ENCODE measurements around the gene SLC27A2. TPM values are rescaled to one million over a fixed set of nuclear protein-coding genes. Genes with fewer than 3 reads are reported as not detected.

SLC27A2 gene
- total RNA-seq, 1 donor from 2014 or later = 2.1 TPM

DNA sequence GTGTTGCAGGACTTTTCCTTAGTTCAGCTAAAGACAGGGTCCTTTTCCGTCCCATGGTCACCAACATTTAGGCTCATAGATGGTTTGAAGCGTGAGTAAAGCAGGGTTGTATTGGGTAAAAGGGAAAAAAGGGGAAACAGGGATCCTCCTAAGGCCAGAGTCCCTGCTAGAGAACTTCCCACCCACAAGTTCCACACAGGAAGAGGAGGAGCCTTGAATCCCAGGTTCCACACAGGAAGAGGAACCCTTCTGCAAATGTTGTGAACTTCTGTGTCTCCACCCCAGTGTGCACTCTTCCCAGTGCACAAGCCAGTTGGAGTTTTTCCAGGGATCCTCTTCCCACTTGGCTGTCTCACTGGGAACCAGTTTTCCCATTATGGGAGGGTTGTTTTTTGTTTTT, 35.4 kb upstream of the SLC27A2 start:
- DNase-seq (ENCODE audit: low spot score) = no peak
- Histone ChIP-seq H3K36me3 (no peaks in the 10 kb centered on the region), H3K4me2 (no peak overlapping the region), H4K20me1 (ENCODE audit: low read depth) (no peaks in the 10 kb centered on the region), H3K4me1 (no peaks in the 10 kb centered on the region), H3K27me3 (no peaks in the 10 kb centered on the region), H3K27ac (no peak overlapping the region), H3F3A (ENCODE audit: low read depth) (no peaks in the 10 kb centered on the region), H2AFZ (replicated peaks) (peak overlapping the region; percentile 32), H3K4me3 (no peak overlapping the region), H3K9ac (no peak overlapping the region), H3K9me3 (ENCODE audit: low read depth) (no peaks in the 10 kb centered on the region), H3K79me2 (ENCODE audit: low read depth) (no peaks in the 10 kb centered on the region)
- TF ChIP-seq EZH2 (IDR thresholded peaks at IDR 0.05) = no peak
- TF ChIP-seq EZH2phosphoT487 (IDR thresholded peaks at IDR 0.05) = no peak
- TF ChIP-seq, protein P1, sequence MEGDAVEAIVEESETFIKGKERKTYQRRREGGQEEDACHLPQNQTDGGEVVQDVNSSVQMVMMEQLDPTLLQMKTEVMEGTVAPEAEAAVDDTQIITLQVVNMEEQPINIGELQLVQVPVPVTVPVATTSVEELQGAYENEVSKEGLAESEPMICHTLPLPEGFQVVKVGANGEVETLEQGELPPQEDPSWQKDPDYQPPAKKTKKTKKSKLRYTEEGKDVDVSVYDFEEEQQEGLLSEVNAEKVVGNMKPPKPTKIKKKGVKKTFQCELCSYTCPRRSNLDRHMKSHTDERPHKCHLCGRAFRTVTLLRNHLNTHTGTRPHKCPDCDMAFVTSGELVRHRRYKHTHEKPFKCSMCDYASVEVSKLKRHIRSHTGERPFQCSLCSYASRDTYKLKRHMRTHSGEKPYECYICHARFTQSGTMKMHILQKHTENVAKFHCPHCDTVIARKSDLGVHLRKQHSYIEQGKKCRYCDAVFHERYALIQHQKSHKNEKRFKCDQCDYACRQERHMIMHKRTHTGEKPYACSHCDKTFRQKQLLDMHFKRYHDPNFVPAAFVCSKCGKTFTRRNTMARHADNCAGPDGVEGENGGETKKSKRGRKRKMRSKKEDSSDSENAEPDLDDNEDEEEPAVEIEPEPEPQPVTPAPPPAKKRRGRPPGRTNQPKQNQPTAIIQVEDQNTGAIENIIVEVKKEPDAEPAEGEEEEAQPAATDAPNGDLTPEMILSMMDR (IDR thresholded peaks at IDR 0.05) = no peak
- Mint-ChIP-seq H3K27ac (peak overlapping the region; percentile 82), H3K9me3 (no peaks in the 10 kb centered on the region), H3K4me3 (no peak overlapping the region), H3K4me1 (no peaks in the 10 kb centered on the region), H3K36me3 (no peaks in the 10 kb centered on the region), H3K27me3 (ENCODE audit: insufficient read depth, low read depth) (no peaks in the 10 kb centered on the region)

DNA sequence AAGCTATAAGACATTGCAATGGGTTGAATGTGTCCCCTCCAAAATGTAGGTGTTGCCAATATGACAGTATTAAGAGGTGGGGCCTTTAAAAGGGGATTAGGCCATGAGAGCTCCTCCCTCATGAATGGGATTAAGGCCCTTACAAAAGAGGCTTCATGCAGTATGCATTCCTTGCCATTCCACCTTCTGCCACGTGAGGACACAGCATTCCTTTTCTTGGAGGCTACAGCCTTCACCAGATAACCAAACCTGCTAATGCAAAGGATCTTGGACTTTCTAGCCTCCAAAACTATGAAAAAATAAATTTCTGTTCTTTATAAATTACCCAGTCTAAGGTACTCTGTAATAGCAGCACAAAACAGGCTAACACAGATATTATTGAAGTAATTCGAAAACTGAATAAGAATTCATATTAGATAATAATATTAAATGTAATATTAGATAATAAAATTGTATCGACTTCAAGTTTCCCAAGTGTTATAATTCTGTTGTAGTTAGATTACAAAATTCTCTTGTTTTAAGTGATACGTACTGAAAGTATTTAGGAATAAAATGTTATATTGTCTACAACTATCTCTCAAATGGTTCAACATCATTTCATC, 33.5 kb upstream of the SLC27A2 start:
- Histone ChIP-seq H3K4me1 (no peaks in the 10 kb centered on the region), H3K4me2 (no peak overlapping the region), H2AFZ (replicated peaks) (no peak overlapping the region), H3K79me2 (ENCODE audit: low read depth) (no peaks in the 10 kb centered on the region), H3K9ac (no peak overlapping the region), H3K27ac (no peak overlapping the region), H3K9me3 (ENCODE audit: low read depth) (no peaks in the 10 kb centered on the region), H3K36me3 (no peaks in the 10 kb centered on the region), H3K27me3 (no peaks in the 10 kb centered on the region), H3K4me3 (no peak overlapping the region), H4K20me1 (ENCODE audit: low read depth) (no peaks in the 10 kb centered on the region), H3F3A (ENCODE audit: low read depth) (no peaks in the 10 kb centered on the region)
- peak; percentile 88 for DNase-seq (ENCODE audit: low spot score)
- Mint-ChIP-seq H3K36me3 (no peaks in the 10 kb centered on the region), H3K4me1 (no peaks in the 10 kb centered on the region), H3K9me3 (no peaks in the 10 kb centered on the region), H3K27me3 (ENCODE audit: insufficient read depth, low read depth) (no peaks in the 10 kb centered on the region), H3K27ac (no peak overlapping the region), H3K4me3 (no peak overlapping the region)
- no peak for TF ChIP-seq EZH2phosphoT487 (IDR thresholded peaks at IDR 0.05)
- TF ChIP-seq, protein P1 (IDR thresholded peaks at IDR 0.05) = peak; percentile 62

DNA sequence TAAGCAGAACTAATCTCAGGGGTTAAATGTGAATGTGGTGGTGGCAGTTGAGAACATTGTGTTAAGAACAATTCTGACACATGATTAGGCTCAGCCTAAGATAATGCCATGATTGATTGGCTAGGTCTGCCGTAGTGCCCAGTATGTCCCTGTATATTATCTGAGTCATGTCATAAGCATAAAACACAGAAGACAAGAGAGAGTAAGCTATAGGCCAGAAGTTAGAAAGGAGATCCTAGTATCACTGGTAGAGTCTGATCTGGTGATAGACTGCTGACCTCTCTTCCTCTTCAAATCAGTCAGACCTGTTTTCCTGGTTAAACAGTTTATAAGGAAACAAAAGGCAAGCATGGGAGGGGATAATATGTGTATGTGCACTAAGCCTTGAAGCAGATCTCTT, 32.9 kb upstream of the SLC27A2 start:
- H3K36me3 ChIP-seq = no peaks in the 10 kb centered on the region
- no peaks in the 10 kb centered on the region for H3K4me1 Mint-ChIP-seq
- TF ChIP-seq EZH2 (IDR thresholded peaks at IDR 0.05) (no peak), EZH2phosphoT487 (IDR thresholded peaks at IDR 0.05) (no peak)
- TF ChIP-seq, protein P1 (IDR thresholded peaks at IDR 0.05) = no peak
- no peaks in the 10 kb centered on the region for H3K9me3 ChIP-seq (ENCODE audit: low read depth)
- H3K4me2 ChIP-seq = no peak overlapping the region
- H3K27me3 ChIP-seq = no peaks in the 10 kb centered on the region
- no peak overlapping the region for H2AFZ ChIP-seq (replicated peaks)
- H4K20me1 ChIP-seq (ENCODE audit: low read depth) = no peaks in the 10 kb centered on the region
- H3K4me3 Mint-ChIP-seq = no peak overlapping the region
- no peak overlapping the region for H3K27ac ChIP-seq
- no peaks in the 10 kb centered on the region for H3K9me3 Mint-ChIP-seq
- H3K27ac Mint-ChIP-seq = no peak overlapping the region
- no peaks in the 10 kb centered on the region for H3K36me3 Mint-ChIP-seq
- no peak overlapping the region for H3K9ac ChIP-seq
- H3K4me3 ChIP-seq = no peak overlapping the region
- no peaks in the 10 kb centered on the region for H3K79me2 ChIP-seq (ENCODE audit: low read depth)
- no peaks in the 10 kb centered on the region for H3K27me3 Mint-ChIP-seq (ENCODE audit: insufficient read depth, low read depth)
- no peaks in the 10 kb centered on the region for H3F3A ChIP-seq (ENCODE audit: low read depth)
- no peaks in the 10 kb centered on the region for H3K4me1 ChIP-seq
- DNase-seq (ENCODE audit: low spot score) = no peak

Data from neural progenitor cell (in vitro differentiated cells).